Hematopoietic multipotent progenitor cell treated with erythropoietin and hydrocortisone succinate and interleukin-3 and kit ligand, for 17 days (in vitro differentiated cells): ENCODE measurements around the gene PNPLA1.
"Not testable (repeated sequence)": the region's sequence is repeated elsewhere in the genome, so short reads cannot be mapped to it uniquely, and the experiment has no call there.

Experiments used
- DNase-seq: peaks from one replicate; pipeline ENCODE4 v3.0.0-alpha.2; 2015; ENCODE audit warnings: low spot score

The PNPLA1 gene

DNA sequence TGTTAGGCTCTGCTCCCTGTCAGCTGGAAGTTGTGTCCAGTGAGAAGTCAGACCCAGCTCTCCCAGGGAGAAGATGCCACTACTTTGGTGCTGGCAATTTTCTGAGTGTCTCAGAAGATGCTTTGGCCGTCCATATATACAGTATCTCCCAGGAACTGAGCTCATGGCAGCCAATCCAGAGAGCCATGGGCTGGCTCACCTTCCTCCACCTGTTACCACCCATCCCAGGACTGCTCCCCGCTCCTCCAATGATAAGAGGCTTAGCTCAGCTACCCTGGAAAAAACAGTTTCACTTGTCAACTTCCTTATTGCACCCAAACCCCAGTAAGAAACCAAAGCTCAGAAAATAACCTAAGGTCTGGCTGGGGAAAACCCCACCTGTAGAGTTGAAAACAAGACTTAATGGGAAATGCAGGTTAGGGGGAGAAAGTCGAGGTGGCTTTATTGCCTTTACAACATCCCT is 67.0 kb downstream of the PNPLA1 start, which contains the start of gene BNIP5:
BNIP5 (minus strand) TSS at position 110 of the 463 bp plus-strand sequence. CDS start 6,198 bp downstream, outside the sequence.
- DNase-seq: no peak

DNA sequence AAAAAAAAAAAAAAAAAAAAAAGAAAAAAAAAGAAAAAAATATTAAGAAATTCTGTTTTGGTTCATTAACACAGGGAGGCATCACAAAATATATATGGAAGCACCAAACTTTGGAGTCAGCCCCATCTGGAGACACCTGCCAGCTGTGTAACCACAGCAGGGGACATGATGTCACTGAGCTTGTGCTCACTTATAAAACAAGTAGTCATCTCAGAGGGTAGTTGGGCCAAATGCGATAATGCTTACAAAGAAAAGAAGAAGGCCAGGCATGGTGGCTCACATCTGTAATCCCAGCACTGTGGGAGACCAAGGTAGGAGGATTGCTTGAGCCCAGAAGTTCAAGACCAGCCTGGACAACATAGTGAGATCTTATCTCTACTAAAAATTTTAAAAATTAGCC is 68.0 kb downstream of the PNPLA1 start:
- no peak for DNase-seq

DNA sequence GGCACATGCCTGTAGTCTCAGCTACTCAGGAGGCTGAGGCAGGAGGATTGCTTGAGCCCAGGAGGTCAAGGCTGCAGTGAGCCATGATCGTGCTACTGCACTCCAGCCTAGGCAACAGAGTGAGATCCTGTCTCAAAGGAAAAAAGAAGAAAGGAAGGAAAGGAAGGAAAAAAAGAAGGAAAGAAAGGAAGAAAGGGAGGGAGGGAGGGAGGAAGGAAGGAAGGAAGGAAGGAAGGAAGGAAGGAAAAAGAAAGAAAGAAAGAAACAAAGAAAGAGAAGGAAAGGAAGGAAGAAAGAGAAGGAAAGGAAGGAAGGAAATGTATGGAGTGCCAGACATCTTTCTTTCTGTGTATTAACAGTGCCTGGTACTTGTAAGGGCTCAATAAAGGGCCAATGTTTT is 68.4 kb downstream of the PNPLA1 start:
- DNase-seq: not testable (repeated sequence)

DNA sequence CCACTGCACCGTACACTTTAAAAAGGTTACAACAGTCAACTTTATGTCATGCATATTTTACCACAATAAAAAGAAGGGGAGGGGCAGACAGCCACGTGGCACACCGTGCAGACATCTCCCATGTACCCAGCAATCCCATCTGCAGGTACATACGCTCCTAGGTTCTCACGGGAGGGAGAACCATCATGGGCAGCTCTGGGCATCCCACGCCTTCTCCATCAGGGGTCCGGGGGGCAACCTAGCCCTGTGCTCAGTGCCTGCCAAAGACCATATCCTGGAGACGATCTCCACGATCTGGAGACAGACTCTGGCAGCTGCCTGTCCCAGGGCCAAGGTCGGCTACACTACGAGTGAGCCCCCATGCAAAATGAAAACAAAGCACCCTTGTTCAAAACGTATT is 69.3 kb downstream of the PNPLA1 start:
- no peak for DNase-seq

DNA sequence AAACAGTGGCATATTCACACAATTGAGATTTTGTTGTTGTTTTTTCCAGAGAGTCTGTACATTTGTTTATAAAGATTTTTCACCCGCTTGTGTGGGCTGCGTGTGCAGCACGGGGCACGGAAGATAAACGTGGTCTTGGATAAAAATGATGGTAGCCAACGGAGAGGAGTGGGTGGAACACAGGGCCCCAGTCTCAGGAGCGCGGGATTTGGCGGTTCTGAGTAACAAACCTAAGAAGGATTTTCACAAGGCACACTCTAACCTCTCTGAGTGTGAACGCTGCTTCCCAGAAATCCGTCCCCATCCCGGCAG is 70.4 kb downstream of the PNPLA1 start:
- no peak for DNase-seq

DNA sequence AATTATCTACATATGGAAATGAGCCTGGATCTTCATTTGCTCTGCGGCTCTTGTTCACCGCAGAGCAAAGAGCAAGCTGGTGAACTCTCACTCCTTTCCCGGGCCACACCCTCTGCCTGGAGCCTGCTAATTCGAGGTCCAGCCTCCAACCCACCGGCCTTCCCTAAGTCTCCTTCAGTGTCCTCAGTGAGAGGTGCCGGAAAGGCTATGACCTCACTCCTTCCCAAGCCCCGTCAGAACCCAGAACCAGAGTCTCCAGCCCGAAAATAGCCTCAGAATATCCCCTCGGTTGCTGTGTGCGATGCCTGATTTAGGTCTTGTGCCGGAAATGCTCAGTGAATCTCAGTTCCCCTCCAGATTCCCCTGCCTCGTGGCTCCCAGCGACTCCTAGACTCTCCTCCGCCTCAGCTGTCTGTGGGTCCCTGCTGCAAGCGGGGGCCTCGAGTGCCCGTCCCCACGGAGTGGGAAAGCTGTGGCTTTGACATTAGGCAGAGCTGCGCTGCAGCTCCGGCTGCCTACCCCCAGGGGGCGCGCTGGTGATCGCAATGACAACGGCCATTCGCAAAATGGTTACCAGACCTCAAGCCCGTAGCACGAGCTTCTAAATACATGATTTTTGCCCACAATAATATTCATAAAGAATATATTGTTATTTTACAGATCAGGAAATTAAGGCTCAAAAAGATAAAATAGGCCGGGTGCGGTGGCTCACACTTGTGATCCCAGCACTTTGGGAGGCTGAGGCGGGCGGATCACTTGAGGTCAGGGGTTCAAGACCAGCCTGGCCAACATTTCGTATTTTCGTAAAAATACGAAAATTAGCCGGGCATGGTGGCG is 71.0 kb downstream of the PNPLA1 start:
- peak; percentile 75 for DNase-seq

DNA sequence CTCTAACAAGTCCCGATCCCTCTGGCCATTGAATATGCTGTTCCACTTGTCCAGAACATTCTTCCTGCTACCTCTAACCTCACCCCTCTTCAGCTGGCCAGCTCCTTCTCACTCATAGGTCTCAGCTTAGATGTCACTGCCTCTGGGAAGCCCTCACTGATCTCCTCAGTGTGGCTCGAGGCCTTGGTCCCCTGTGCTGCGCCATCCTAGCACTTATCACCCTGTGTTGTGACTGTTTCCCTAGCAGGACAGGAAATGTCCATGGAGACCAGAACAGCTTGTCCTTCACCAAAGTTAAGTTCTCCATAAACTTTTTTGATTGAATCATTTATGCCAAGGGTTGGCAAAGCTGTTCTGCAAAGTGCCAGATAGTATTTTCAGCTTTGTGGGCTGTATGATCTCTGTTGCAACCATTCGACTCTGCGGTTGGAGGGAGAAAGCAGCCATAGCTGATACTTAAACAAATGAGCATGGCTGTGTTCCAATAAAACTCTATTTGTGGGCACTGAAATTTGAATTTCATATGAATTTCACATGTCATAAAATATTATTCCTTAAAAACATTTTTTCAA is 73.3 kb downstream of the PNPLA1 start:
- no peak for DNase-seq

DNA sequence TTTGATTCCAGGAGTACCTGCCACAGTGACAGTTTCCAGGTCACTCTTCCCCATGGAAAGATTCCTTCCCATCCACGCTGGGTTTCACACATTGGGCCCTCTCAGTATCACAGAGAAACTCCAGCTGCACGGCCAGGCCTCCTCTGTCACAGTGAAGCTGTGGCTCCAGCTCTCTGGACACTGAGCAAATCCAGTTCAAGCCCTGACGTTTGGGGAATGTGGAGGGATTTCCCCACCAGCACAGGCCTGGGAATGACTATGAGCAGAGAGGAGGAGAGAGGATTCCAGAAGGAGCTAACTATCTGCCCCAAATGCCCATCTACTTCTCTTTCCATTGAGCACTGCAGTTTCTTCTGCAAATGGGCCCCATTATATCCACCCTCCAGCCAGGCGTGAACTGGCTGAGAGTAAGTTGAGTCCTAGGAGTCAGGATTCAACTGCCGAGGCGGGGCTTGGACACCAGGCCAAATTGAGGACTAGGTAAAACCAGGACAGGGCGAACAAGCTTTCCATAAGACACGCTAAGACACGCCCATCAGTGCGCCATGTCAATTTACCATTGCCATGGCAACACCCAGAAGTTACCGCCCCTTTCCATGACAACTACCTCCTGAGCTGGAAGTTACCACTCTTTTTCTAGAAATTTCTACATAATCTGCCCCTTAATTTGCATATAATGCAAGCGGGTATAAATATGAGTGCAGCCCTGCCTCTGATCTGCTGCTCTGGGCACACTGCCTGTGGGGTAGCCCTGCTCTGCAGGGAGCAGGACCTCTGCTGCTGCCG is 76.0 kb downstream of the PNPLA1 start:
- DNase-seq: peak; percentile 32

DNA sequence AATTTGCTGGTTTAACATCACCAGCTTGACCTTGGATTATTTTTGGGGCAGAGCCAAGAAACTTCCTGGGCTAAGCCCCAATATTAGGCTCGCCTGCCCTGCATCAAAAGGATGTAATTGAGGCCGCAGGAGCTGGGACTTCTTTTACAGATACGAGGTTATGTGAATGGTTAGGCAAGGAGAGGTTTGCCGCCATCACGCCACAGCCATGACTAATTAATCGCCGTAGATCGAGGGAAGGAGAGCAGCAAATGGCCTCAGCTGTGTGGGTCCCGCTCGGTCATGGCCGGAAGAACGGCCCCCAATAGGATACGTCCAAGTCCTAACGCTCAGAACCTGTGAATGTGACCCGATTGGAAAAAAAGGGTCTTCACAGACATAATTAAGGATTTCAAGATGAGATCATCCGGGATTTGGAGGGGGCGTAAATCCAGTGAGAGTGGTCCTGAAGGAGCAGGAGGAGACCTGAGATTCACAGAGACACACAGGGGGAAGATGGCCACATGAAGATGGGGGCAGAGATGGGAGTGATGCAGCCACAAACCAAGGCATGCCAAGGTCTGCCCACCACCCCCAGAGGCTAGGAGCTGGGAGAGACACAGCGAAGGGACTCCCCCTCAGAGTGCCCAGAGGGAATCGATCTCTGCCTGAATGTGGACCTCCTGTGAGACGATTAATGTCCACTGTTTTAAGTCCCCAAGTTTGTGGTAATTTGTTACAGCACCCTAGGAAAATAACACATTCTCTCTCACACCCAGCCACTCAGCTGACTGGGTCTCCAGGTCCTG is 76.8 kb downstream of the PNPLA1 start:
- no peak for DNase-seq

DNA sequence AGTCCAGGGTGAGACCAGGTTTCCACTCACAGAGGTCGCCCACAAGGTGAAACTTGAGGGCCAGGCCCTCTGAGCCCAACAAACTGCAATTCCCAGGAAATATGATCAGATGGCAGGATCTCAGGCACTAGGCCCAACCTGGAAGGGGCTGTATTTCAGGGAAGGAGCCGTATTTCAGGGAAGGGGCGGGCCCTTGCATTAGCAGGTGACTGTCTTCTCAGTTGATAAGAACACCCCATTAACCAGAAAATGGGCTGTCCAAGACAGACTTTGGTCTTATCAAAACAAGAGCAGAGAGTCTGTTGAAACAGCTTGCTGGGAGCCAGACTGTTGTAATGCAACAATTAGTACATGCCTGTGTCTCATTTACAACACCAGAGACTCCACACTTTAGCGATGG is 77.8 kb downstream of the PNPLA1 start:
- DNase-seq: peak; percentile 70

DNA sequence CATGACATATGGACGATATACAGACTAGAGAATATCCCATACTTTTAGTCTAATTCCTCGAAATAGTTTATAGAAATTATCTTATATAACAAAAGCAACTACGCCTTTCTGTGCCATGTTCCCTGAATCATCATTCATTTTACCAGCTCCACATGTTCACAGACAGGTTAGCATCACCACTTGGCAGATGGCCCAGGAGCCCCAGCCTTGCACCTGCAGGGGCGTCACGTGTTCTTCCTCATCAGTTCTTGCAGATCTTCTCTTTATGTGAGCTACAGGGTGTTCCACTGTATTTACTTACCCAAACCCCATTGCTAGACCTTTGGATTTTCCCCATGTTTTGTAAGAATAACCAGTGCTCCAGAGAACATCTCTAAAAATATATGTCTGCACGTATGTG is 79.4 kb downstream of the PNPLA1 start:
- peak; percentile 65 for DNase-seq

DNA sequence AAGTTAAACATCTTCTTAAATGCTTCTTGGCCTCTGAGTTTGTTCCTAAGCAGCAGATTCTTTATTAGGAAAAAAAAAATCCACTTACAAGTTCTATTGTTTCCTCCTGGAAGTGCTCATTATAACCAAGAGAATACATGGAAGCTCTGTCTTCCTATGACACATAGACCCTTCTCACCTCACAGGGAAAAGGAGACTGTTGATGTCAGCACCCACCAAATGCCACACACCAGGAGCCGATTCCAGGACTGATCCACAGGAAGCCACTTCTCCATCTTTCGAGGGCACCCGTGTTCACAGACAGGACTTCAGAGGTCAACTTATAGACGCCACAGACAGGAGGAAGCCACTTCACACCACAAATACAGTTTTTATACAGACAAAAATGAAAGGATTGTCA is 80.2 kb downstream of the PNPLA1 start:
- no peak for DNase-seq

DNA sequence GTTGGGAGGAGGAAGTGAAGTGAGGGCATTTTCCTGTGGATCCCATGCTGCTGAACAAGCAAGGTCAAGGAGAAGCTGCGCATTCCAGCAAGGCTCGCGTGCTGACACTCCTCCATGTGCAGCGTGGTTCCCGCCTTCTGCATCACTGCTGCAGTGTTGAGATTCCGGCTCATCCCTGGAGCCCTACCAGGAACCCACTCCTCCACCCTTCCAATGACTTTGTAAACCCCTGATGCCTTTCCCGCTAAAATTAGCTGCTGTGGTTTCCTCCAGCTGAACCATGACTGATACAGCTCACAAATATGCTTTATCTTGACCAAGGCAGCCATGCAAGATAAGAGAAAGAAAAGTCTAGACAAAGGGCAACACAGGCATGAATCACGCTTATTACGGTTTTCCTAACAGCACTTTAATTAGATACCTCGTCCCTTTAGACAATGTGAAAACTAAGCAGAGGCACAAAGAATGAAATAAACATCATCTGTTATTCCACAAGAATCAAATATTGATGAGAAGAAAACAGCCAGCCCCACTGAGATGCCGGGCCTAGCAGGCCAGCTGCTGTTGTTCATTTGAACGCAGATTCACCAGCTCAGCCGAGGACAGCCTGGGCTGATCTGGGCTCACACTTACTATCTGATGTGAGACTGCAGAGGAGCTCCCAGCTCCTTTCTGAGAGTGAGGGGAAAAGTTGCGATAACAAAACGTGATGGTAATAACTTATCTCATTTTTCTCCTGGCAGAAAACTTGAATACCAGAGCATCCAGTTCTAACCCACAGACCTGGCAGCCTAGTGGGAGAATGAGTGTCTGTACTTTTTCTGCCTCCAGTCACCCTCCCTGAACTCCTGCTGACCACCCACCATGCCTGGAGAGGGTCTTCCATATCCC is 81.1 kb downstream of the PNPLA1 start:
- peak; percentile 15 for DNase-seq

DNA sequence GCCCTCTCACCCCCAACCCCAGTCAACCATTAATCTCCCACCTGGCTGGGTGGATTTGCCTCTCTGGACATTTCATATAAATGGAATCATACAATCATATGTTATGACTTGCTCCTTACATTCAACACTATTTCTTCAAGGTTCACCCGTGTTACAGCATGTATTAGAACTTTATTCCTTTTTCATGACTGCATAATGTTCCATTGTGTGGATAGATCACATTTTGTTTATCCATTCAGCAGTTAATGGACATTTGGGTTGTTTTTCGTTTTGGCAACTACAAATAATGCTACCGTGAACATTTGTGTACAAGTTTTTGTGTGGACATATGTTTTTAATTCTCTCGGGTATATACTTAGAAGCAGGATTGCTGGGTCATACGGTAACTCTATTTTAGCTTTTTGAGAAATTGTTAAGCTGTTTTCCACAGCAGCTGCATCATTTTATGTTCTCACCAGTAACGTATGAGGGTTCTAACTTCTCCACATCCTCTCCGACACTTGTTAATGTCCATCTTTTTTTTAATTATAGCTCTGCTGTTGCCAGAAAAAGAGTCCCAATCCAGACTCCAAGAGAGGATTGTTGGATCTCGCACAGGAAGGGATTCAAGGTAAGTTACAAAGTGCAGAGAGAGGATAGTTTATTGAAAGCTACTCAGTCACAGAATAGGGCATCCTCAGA is 82.8 kb downstream of the PNPLA1 start:
- no peak for DNase-seq

DNA sequence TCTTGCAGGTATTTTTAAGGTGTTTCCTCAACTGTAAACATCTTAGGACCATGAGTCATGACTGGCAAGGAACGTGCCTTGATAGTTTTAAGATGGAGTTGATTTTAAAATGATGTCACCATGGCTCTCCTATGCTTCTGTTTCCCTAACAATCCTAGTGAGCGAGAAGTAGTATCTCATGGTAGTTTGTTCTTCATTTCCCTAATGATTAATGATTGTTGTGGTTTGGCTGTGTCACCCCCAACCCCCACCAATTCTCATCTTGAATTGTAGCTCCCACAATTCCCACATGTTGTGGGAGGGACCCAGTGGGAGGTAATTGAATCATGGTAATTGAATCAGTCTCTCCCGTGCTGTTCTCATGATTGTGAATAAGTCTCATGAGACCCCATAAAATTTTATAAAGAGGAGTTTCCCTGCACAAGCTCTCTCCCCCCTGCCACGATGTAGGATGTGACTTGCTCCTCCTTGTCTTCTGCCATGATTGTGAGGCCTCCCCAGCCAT is 83.6 kb downstream of the PNPLA1 start:
- no peak for DNase-seq

DNA sequence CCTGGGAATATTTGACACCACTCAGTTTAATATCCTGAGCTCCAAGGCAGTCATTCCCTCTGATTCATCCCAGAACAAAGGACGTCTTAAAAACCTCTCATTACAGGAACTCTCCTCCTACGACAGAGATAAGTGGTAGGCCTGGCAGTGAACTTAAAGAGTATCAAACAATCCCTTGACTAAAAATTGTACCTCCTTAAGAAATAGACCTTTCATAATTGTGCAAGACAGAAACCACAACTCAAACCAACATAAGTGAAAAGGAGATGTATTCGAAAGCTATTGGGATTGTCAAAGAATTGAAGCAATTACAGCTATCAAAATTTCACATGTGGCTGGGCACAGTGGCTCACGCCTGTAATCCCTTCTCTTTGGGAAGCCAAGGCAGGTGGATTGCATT is 86.0 kb downstream of the PNPLA1 start:
- no peak for DNase-seq

DNA sequence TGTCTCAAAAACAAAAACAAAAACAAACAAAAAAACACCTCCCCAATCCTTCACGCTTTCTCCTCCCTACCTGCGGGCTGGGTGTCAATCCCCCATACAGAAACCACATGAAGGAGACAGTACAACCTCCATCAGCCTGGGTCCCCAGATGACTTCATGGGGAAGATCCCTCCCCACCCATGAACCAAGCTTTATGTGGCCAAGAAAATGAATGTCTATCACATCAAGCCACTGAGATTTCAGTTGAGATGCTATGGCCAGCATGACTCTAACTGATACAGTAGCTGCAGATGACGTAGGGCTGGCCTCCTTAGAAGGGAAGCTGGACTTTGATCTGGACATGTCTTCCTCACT is 88.0 kb downstream of the PNPLA1 start:
- no peak for DNase-seq
